Choroid plexus epithelial cell (primary cell): ENCODE data around the gene CALY.
"Not testable (repeated sequence)": the region's sequence is repeated elsewhere in the genome, so short reads cannot be mapped to it uniquely, and the experiment has no call there.

Experiments used
- DNase-seq: peaks from one replicate; pipeline ENCODE4 v3.0.0-alpha.2; 2010; ENCODE audit warnings: low read depth
- H3K4me3 ChIP-seq: 2 replicates; pipeline ENCODE4 v1.5.1; 2011; ENCODE audit warnings: low read depth, mild to moderate bottlenecking, control low read depth, low read length, moderate library complexity
- CTCF ChIP-seq: conservative IDR thresholded peaks from 2 replicates; pipeline ENCODE4 v1.5.1; 2011; ENCODE audit warnings: low read depth, mild to moderate bottlenecking, control low read depth, inconsistent platforms, low read length, moderate library complexity

The CALY gene

GRCh38 chr10:133379152-133379800 lies 42.6 kb upstream of the CALY start, which contains the start of gene PAOX:
Gene PAOX, plus strand, starts transcription at chr10:133379262. Its CDS starts 55 bp downstream, at chr10:133379317.
- no peak for TF ChIP-seq CTCF
- peak within 1 kb of the TSS; percentile 72 for H3K4me3 ChIP-seq
- peak; percentile 65 for DNase-seq

- peak; percentile 52 for DNase-seq
These were observed 41.8 kb upstream of the CALY start for GRCh38 chr10:133378251-133379096.

GRCh38 chr10:133377818-133378250 lies 41.1 kb upstream of the CALY start:
- TF ChIP-seq CTCF, result no peak
- DNase-seq, result no peak
- H3K4me3 ChIP-seq, result peak overlapping the region; percentile 72

More at GRCh38 chr10:133378251-133379096, 41.8 kb upstream of the CALY start:
- peak overlapping the region; percentile 72 for H3K4me3 ChIP-seq
- TF ChIP-seq CTCF, result no peak

- TF ChIP-seq CTCF, result no peak
- no peak for DNase-seq
- H3K4me3 ChIP-seq, result no peak overlapping the region
These were observed 40.5 kb upstream of the CALY start for GRCh38 chr10:133377025-133377817.

GRCh38 chr10:133376183-133376582 lies 39.5 kb upstream of the CALY start:
- DNase-seq, result not testable (repeated sequence)

GRCh38 chr10:133375357-133376115 lies 38.8 kb upstream of the CALY start:
- no peak for TF ChIP-seq CTCF
- H3K4me3 ChIP-seq, result no peak overlapping the region
- DNase-seq, result no peak

More at GRCh38 chr10:133376183-133376582, 39.5 kb upstream of the CALY start:
- not testable (repeated sequence) for H3K4me3 ChIP-seq
